HepG2 (cell line): ENCODE data around the gene CACNA1G. TPM values are rescaled to one million over a fixed set of nuclear protein-coding genes. Genes with fewer than 3 reads are reported as not detected.

Experiments used
- BHLHE40 ChIP-seq: IDR thresholded peaks from 2 replicates; pipeline ENCODE4 v1.6.1; 2011; ENCODE audit warnings: low read length, improper control_type of control experiment
- MED1 ChIP-seq: sonication (generic); formaldehyde crosslinking; IDR thresholded peaks from 2 replicates; pipeline ENCODE4 v1.4.0; 2020; ENCODE audit warnings: missing genetic modification reagents
- NFIC ChIP-seq: IDR thresholded peaks from 2 replicates; pipeline ENCODE4 v1.6.1; 2012; ENCODE audit warnings: mild to moderate bottlenecking, low read length, inconsistent platforms
- SPEN ChIP-seq: sonication (generic); formaldehyde crosslinking; IDR thresholded peaks from 2 replicates; pipeline ENCODE4 v1.5.1; 2020; ENCODE audit warnings: low read depth, mild to moderate bottlenecking, missing genetic modification reagents
- WIZ ChIP-seq: sonication (generic); formaldehyde crosslinking; IDR thresholded peaks from 2 replicates; pipeline ENCODE4 v1.5.1; 2020; ENCODE audit warnings: mild to moderate bottlenecking, missing genetic modification reagents
- ZNF780A ChIP-seq: sonication (generic); formaldehyde crosslinking; IDR thresholded peaks from 2 replicates; pipeline ENCODE4 v1.8.0; 2022; ENCODE audit warnings: mild to moderate bottlenecking, missing genetic modification reagents, moderate library complexity
- polyA plus RNA-seq, 8 experiments: library from polyadenylated mRNA; depleted of rRNA in 3 of 8; stranded (reverse) in 7 of 8; unstranded in 1 of 8; fragments of >200 nt; fragmentation: Illumina TruSeq in 4 of 8; extraction: Trizol in 4 of 8; gene quantifications; 2 replicates each; pipeline versions ENCODE4 v1.2.1 to v1.2.3, GENCODE V29; 2011 to 2016; ENCODE audit warnings: low read depth in 4 of 8, missing spikeins in 1 of 8, mixed read lengths in 1 of 8; ENCODE audit not compliant: insufficient read depth in 1 of 8
- total RNA-seq, 5 experiments: library from RNA; depleted of rRNA; stranded (reverse); fragments of >200 nt; fragmentation: Illumina TruSeq; extraction: Trizol; gene quantifications; 2 replicates each; pipeline ENCODE4 v1.2.3, GENCODE V29; 2016; ENCODE audit warnings: low read depth in 1 of 5
- TF ChIP-seq, protein P1 (sequence below): sonication (generic); formaldehyde crosslinking; IDR thresholded peaks from 2 replicates; pipeline ENCODE4 v1.4.0; 2020; ENCODE audit warnings: missing genetic modification reagents
- TF ChIP-seq, protein P2 (sequence below): sonication (generic); formaldehyde crosslinking; IDR thresholded peaks from 2 replicates; pipeline ENCODE4 v1.8.0; 2022; ENCODE audit warnings: missing genetic modification reagents, mild to moderate bottlenecking, moderate library complexity, borderline replicate concordance
- TF ChIP-seq, protein P3 (sequence below): sonication (generic); formaldehyde crosslinking; IDR thresholded peaks from 2 replicates; pipeline ENCODE4 v1.4.0; 2020; ENCODE audit warnings: missing genetic modification reagents, mild to moderate bottlenecking, borderline replicate concordance
- TF ChIP-seq, protein P4 (sequence below): sonication (generic); formaldehyde crosslinking; IDR thresholded peaks from 2 replicates; pipeline ENCODE4 v1.4.0; 2020; ENCODE audit warnings: missing genetic modification reagents
- TF ChIP-seq, protein P5 (sequence below): sonication (generic); formaldehyde crosslinking; IDR thresholded peaks from 2 replicates; pipeline ENCODE4 v1.5.0; 2020; ENCODE audit warnings: mild to moderate bottlenecking, missing genetic modification reagents

Gene CACNA1G
- total and polyA plus RNA-seq, 2 of the 13 experiments (the other 11 are each of a cell fraction or from before 2014, with no cell fraction given): 0.02 TPM; not detected in 1

DNA sequence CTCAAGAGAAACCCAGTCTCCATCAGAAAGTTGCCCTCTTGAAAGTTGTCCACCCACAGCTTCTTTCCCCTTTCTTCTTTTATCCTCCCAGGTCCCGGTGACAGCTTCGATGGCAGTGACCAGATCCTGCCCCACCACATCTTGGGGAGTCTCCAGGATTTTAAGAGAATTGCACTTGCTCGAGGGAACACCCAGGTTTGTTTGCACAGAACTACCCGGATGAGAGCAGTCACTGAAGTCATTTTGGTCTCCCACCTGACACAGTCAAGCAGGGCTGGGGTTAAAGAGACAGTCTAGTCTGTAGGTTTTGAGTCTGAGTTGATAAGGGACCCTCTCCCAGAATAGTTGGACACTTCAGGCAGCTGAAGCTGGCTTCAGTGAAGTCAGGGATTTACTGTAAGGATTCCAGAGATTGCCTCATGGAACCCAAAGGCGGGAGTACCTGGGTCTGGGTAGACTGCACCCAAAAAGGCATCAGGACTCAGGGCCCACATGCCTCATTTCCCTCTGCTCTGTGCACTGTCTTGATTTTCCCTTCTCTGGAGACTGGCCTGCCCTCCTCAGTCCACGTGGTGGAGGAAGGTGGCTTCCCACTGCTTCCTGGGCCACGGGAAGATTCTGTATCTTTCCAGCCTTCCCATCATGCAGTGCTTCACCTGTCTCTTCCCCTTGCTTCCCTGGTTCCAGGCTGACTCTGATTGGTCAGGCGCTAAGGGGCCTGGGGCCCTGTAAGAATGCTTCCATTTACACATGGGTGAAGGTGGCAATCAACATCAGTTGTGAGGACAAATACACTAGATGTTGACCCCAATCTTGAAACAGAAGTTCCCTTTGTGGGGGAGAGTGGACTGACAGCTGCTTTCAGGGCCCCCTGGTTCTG, 42.8 kb upstream of the CACNA1G start (continued):
- TF ChIP-seq, protein P1, sequence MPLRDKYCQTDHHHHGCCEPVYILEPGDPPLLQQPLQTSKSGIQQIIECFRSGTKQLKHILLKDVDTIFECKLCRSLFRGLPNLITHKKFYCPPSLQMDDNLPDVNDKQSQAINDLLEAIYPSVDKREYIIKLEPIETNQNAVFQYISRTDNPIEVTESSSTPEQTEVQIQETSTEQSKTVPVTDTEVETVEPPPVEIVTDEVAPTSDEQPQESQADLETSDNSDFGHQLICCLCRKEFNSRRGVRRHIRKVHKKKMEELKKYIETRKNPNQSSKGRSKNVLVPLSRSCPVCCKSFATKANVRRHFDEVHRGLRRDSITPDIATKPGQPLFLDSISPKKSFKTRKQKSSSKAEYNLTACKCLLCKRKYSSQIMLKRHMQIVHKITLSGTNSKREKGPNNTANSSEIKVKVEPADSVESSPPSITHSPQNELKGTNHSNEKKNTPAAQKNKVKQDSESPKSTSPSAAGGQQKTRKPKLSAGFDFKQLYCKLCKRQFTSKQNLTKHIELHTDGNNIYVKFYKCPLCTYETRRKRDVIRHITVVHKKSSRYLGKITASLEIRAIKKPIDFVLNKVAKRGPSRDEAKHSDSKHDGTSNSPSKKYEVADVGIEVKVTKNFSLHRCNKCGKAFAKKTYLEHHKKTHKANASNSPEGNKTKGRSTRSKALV: no peak
- TF ChIP-seq, protein P2, sequence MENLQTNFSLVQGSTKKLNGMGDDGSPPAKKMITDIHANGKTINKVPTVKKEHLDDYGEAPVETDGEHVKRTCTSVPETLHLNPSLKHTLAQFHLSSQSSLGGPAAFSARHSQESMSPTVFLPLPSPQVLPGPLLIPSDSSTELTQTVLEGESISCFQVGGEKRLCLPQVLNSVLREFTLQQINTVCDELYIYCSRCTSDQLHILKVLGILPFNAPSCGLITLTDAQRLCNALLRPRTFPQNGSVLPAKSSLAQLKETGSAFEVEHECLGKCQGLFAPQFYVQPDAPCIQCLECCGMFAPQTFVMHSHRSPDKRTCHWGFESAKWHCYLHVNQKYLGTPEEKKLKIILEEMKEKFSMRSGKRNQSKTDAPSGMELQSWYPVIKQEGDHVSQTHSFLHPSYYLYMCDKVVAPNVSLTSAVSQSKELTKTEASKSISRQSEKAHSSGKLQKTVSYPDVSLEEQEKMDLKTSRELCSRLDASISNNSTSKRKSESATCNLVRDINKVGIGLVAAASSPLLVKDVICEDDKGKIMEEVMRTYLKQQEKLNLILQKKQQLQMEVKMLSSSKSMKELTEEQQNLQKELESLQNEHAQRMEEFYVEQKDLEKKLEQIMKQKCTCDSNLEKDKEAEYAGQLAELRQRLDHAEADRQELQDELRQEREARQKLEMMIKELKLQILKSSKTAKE (CRISPR knock-in tag): no peak
- TF ChIP-seq ZNF780A (CRISPR knock-in tag) (no peak), SPEN (CRISPR knock-in tag) (no peak), MED1 (CRISPR knock-in tag) (no peak; the same call in 1 of the 2 replicates), WIZ (CRISPR knock-in tag) (no peak), NFIC (no peak), BHLHE40 (no peak)
- TF ChIP-seq, protein P3, sequence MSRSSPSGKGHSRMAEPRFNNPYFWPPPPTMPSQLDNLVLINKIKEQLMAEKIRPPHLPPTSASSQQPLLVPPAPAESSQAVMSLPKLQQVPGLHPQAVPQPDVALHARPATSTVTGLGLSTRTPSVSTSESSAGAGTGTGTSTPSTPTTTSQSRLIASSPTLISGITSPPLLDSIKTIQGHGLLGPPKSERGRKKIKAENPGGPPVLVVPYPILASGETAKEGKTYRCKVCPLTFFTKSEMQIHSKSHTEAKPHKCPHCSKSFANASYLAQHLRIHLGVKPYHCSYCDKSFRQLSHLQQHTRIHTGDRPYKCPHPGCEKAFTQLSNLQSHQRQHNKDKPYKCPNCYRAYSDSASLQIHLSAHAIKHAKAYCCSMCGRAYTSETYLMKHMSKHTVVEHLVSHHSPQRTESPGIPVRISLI (CRISPR knock-in tag): no peak
- TF ChIP-seq, protein P4, sequence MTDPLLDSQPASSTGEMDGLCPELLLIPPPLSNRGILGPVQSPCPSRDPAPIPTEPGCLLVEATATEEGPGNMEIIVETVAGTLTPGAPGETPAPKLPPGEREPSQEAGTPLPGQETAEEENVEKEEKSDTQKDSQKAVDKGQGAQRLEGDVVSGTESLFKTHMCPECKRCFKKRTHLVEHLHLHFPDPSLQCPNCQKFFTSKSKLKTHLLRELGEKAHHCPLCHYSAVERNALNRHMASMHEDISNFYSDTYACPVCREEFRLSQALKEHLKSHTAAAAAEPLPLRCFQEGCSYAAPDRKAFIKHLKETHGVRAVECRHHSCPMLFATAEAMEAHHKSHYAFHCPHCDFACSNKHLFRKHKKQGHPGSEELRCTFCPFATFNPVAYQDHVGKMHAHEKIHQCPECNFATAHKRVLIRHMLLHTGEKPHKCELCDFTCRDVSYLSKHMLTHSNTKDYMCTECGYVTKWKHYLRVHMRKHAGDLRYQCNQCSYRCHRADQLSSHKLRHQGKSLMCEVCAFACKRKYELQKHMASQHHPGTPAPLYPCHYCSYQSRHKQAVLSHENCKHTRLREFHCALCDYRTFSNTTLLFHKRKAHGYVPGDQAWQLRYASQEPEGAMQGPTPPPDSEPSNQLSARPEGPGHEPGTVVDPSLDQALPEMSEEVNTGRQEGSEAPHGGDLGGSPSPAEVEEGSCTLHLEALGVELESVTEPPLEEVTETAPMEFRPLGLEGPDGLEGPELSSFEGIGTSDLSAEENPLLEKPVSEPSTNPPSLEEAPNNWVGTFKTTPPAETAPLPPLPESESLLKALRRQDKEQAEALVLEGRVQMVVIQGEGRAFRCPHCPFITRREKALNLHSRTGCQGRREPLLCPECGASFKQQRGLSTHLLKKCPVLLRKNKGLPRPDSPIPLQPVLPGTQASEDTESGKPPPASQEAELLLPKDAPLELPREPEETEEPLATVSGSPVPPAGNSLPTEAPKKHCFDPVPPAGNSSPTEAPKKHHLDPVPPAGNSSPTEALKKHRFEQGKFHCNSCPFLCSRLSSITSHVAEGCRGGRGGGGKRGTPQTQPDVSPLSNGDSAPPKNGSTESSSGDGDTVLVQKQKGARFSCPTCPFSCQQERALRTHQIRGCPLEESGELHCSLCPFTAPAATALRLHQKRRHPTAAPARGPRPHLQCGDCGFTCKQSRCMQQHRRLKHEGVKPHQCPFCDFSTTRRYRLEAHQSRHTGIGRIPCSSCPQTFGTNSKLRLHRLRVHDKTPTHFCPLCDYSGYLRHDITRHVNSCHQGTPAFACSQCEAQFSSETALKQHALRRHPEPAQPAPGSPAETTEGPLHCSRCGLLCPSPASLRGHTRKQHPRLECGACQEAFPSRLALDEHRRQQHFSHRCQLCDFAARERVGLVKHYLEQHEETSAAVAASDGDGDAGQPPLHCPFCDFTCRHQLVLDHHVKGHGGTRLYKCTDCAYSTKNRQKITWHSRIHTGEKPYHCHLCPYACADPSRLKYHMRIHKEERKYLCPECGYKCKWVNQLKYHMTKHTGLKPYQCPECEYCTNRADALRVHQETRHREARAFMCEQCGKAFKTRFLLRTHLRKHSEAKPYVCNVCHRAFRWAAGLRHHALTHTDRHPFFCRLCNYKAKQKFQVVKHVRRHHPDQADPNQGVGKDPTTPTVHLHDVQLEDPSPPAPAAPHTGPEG (CRISPR knock-in tag): no peak
- TF ChIP-seq, protein P5, sequence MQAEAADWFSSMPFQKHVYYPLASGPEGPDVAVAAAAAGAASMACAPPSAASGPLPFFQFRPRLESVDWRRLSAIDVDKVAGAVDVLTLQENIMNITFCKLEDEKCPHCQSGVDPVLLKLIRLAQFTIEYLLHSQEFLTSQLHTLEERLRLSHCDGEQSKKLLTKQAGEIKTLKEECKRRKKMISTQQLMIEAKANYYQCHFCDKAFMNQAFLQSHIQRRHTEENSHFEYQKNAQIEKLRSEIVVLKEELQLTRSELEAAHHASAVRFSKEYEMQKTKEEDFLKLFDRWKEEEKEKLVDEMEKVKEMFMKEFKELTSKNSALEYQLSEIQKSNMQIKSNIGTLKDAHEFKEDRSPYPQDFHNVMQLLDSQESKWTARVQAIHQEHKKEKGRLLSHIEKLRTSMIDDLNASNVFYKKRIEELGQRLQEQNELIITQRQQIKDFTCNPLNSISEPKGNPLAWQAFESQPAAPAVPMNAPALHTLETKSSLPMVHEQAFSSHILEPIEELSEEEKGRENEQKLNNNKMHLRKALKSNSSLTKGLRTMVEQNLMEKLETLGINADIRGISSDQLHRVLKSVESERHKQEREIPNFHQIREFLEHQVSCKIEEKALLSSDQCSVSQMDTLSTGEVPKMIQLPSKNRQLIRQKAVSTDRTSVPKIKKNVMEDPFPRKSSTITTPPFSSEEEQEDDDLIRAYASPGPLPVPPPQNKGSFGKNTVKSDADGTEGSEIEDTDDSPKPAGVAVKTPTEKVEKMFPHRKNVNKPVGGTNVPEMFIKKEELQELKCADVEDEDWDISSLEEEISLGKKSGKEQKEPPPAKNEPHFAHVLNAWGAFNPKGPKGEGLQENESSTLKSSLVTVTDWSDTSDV (CRISPR knock-in tag): no peak
